GM13977 (cell line): ENCODE results near the gene MED1.
"Not testable (repeated sequence)": the region's sequence is repeated elsewhere in the genome, so short reads cannot be mapped to it uniquely, and the experiment has no call there.

ENCODE experiments used
- DNase-seq: peaks from one replicate; pipeline ENCODE4 v3.0.0; 2012; ENCODE audit warnings: low spot score
- in situ Hi-C: fragments of 300-500 bp; cut with MboI; formaldehyde crosslinking; loops from one replicate; pipeline ENCODE4 v1.12.0; 2022; ENCODE audit warnings: low sequenced_read_pairs, low pct_unique_long_range_greater_than_20kb, mixed read lengths, inconsistent platforms; ENCODE audit not compliant: unreplicated experiment
- TF ChIP-seq, protein P1 (sequence below): IDR thresholded peaks from 2 replicates; pipeline ENCODE4 v1.5.1; 2012; ENCODE audit warnings: mild to moderate bottlenecking, control low read depth; ENCODE audit not compliant: insufficient read depth; ENCODE audit errors: extremely low read depth, missing control alignments

The MED1 gene

DNA sequence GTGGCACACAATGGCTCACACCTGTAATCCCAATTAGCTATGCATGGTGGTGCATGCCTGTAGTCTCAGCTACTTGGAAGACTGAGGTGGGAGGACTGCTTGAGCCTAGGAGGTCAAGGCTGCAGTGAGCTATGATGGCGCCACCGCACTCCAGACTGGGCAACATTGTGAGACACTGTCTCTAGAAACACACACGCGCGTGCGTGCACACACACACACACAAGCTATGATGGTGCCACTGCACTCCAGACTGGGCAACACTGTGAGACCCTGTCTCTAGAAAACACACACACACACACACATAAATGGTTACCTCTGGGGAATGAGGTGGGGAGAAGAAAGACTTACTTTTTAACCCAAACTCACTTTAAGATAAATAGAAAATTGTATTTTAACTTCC, 66.0 kb downstream of the MED1 start:
- in situ Hi-C loops, result no loop called here
- DNase-seq, result no peak
- TF ChIP-seq, protein P1, sequence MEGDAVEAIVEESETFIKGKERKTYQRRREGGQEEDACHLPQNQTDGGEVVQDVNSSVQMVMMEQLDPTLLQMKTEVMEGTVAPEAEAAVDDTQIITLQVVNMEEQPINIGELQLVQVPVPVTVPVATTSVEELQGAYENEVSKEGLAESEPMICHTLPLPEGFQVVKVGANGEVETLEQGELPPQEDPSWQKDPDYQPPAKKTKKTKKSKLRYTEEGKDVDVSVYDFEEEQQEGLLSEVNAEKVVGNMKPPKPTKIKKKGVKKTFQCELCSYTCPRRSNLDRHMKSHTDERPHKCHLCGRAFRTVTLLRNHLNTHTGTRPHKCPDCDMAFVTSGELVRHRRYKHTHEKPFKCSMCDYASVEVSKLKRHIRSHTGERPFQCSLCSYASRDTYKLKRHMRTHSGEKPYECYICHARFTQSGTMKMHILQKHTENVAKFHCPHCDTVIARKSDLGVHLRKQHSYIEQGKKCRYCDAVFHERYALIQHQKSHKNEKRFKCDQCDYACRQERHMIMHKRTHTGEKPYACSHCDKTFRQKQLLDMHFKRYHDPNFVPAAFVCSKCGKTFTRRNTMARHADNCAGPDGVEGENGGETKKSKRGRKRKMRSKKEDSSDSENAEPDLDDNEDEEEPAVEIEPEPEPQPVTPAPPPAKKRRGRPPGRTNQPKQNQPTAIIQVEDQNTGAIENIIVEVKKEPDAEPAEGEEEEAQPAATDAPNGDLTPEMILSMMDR, result no peak

DNA sequence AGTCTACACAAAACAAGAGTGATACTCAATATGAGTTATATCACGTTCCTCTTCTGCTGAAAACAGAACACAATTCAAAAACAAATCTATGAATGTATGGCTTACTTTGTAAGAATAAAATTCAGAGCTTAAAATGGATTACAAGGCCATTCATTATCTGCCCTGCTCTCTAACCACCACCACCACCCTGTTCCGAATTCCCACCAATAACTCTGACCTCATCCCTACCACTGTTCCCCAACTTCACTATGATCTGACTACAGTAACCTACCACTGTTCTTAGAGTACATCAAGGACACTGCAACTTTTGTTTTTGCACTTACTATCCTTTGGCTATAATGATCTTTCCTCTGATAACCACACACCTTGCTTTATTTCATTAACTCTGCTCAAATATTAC, 70.9 kb downstream of the MED1 start:
- TF ChIP-seq, protein P1, result no peak

DNA sequence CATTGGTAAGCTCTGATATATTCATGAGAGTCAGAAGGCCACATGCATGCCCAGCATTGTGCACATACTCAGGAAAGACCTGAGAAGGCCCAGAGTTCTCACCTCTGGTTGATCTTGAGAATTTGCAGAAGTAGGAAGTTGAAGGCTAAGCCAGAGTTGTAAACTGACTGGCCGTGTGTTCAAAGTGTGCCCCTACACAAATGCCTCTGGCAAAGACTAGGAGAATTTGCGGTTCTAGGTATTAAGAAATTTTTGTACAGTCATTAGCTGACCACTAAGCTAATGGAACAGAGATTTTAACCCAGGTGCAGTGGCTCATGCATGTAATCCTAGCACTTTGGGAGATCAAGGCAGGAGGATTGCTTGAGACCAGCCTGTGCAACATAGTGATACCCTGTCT, 74.6 kb downstream of the MED1 start:
- no peak for DNase-seq
- TF ChIP-seq, protein P1, result no peak
- in situ Hi-C loops, result no loop called here

More for the DNA sequence above, 70.9 kb downstream of the MED1 start:
- DNase-seq, result no peak
- in situ Hi-C loops, result no loop called here

DNA sequence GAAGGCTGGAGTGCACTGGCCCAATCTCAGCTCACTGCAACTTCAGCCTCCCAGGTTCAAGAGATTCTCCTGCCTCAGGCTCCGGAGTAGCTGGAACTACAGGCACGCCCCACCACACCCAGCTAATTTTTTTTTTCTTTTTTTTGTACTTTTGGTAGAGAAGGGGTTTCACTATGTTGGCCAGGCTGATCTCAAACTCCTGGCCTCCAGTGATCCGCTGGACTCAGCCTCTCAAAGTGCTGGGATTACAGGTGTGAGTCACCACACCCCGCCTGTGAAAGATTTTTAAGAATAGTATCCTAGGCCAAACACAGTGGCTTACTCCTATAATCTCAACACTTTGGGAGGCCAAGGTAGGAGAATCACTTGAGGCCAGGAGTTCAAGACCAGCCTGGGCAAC, 83.3 kb downstream of the MED1 start:
- DNase-seq, in situ Hi-C loops: not testable (repeated sequence)

GRCh38 chr17:39365872-39366271, 85.2 kb downstream of the MED1 start:
- DNase-seq, result no peak
- TF ChIP-seq, protein P1, result no peak
- in situ Hi-C loops, result no loop called here

- no peak for DNase-seq
- in situ Hi-C loops, result no loop called here
- TF ChIP-seq, protein P1, result no peak
Observed at GRCh38 chr17:39365242-39365641, 85.8 kb downstream of the MED1 start.

DNA sequence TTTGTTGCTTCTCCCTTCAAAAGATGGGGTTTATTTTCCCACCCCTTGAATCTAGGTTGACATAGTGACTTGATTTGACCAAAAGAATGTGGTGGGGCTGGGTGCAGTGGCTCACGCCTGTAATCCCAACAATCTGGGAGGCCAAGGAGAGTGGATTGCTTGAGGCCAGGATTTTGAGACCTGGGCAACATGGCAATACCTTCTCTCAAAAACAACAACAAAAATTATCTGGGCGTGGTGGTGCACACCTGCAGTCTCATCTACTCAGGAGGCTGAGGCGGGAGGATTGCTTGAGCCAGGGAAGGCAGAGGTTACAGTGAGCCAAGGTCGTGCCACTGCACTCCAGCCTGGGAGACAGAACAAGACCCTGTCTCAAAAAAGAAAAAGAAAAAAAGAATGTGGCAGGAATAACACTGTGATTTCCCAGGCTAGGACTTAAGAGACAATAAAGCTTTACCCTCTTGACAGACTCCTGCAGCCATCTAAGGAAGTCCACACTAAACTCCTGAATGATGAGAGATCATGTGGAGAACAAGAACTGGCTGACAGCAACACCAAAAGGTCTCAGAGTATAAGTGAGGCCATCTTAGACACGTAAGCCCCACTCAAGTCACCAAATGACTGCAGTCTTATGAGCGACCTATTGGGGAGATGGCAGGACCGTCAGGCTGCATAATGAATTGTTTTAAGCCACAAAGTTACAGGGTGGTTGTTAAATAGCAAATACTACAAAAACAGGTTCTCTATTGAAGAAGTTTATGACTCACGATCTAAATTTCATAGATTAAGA, 86.6 kb downstream of the MED1 start:
- TF ChIP-seq, protein P1, result no peak
- DNase-seq, result no peak
- in situ Hi-C loops, result no loop called here
